ENCODE data around the gene OR6S1. TPM values are rescaled to one million over a fixed set of nuclear protein-coding genes. Genes with fewer than 3 reads are reported as not detected.
"Not testable (repeated sequence)": the region's sequence is repeated elsewhere in the genome, so short reads cannot be mapped to it uniquely, and the experiment has no call there.

Gene OR6S1
- polyA plus RNA-seq, 1 donor (not counting 4 experiments of a cell fraction or from before 2014, with no cell fraction given) = not detected

DNA sequence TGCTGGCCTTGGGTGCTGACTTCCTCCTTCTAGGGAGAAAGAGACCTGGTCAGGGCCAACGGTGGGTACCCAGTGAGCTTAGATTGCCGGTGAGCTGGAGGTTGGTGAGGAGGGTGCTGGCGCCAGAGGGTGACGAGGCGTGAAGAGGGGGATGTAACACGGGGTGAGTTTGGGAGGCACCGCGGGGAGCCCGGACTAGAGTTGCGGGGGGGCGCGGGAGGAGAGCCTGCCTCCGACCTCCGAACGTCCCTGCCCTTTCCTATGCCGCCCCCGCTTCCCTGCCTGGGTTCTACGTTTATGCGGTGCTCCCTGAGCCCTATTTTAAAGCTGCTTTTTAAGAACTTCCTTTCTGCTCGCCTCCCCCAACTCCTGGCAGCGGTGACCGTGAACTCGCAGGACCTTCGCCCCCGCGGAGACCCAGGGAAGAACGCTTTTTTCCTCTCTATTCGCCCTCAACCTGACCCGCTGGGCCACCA is 18.6 kb downstream of the OR6S1 start:
- no peaks in the 10 kb centered on the region for H3K9me3 ChIP-seq (ENCODE audit: control insufficient read depth, low read depth, low read length)
- FAIRE-seq (no peak), DNase-seq (ENCODE audit: low read depth, low spot score) (no peak)
- no peak overlapping the region for H3K27ac ChIP-seq (ENCODE audit: control insufficient read depth, insufficient read depth, low read length)
- dilution Hi-C loops (cut with MboI; ENCODE audit: extremely low pct_ligation_motif_present, low sequenced_read_pairs) = no loop called here
- no peaks in the 10 kb centered on the region for H3K27me3 ChIP-seq (ENCODE audit: control insufficient read depth, extremely low read depth, insufficient read depth, low read length)
- no peaks in the 10 kb centered on the region for H3K9me1 ChIP-seq (ENCODE audit: control insufficient read depth, extremely low read depth, insufficient read depth, low read length)
- H3K36me3 ChIP-seq (ENCODE audit: control insufficient read depth in 2 of 2, extremely low read depth in 1 of 2, insufficient read depth in 2 of 2, low read length in 2 of 2) = no peaks in the 10 kb centered on the region
- no peak overlapping the region for H3K4me3 ChIP-seq (ENCODE audit: control insufficient read depth in 2 of 3, extremely low read depth in 1 of 3, insufficient read depth in 2 of 3, low read depth in 1 of 3, low read length in 3 of 3)
- H2AFZ ChIP-seq (ENCODE audit: control insufficient read depth, low read length) = no peak overlapping the region
- no peak overlapping the region for H3K4me2 ChIP-seq (ENCODE audit: control insufficient read depth, extremely low read depth, insufficient read depth, low read depth, low read length)
- peaks cover 4% of the 10 kb centered on the region for H3K4me1 ChIP-seq (ENCODE audit: control insufficient read depth, extremely low read depth, insufficient read depth, low read length)
- no peaks in the 10 kb centered on the region for H4K20me1 ChIP-seq (ENCODE audit: control insufficient read depth, extremely low read depth, insufficient read depth, low read length)
- no peak overlapping the region for H3K9ac ChIP-seq (ENCODE audit: control insufficient read depth, extremely low read depth, insufficient read depth, low read length)
- no peak for TF ChIP-seq EZH2 (IDR thresholded peaks at IDR 0.05; ENCODE audit: low read length)
- TF ChIP-seq, protein P1, sequence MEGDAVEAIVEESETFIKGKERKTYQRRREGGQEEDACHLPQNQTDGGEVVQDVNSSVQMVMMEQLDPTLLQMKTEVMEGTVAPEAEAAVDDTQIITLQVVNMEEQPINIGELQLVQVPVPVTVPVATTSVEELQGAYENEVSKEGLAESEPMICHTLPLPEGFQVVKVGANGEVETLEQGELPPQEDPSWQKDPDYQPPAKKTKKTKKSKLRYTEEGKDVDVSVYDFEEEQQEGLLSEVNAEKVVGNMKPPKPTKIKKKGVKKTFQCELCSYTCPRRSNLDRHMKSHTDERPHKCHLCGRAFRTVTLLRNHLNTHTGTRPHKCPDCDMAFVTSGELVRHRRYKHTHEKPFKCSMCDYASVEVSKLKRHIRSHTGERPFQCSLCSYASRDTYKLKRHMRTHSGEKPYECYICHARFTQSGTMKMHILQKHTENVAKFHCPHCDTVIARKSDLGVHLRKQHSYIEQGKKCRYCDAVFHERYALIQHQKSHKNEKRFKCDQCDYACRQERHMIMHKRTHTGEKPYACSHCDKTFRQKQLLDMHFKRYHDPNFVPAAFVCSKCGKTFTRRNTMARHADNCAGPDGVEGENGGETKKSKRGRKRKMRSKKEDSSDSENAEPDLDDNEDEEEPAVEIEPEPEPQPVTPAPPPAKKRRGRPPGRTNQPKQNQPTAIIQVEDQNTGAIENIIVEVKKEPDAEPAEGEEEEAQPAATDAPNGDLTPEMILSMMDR (optimal IDR thresholded peaks at IDR 0.05 in 1 of 3, IDR thresholded peaks at IDR 0.05 in 1 of 3, conservative IDR thresholded peaks at IDR 0.05 in 1 of 3; ENCODE audit: extremely low read depth in 1 of 3, insufficient read depth in 2 of 3, low read length in 3 of 3) = no peak
- no peaks in the 10 kb centered on the region for H3K79me2 ChIP-seq (ENCODE audit: control insufficient read depth, insufficient read depth, low read length)

DNA sequence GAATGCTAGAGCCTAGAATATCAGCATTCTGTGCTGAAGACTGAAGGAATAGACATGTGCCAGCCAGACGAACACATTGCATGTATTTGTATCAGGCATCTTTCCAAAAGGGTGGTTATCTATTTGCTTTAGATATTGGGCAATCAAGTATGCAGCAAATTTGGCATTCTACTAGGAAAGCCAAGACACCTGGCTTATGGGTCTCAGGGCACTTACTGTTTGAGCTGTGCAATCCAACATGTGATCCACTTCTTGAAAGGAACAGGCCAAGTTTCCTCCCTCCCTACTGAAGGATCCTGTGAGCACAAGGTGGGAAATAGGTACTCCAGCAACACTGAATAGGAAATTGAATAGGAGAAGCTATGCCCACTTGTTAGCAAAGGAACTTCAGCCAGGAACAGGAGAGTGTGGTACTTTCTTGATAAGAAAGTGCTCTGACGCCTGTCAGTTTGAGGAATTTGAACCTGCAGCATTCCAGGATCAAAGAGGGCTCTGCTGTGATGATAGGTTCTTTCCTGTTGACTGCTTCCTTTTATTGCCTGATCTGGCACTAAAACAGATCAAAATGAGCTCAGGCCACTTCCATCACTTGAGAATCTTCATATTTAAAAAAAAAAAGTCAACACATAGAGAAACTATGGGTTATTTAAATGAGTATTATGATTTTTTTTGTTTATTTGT is 20.6 kb downstream of the OR6S1 start:
- dilution Hi-C loops (cut with MboI; ENCODE audit: extremely low pct_ligation_motif_present, low sequenced_read_pairs) = no loop called here
- H3K9me1 ChIP-seq (ENCODE audit: control insufficient read depth, extremely low read depth, insufficient read depth, low read length) = no peaks in the 10 kb centered on the region
- H4K20me1 ChIP-seq (ENCODE audit: control insufficient read depth, extremely low read depth, insufficient read depth, low read length) = no peaks in the 10 kb centered on the region
- H2AFZ ChIP-seq (ENCODE audit: control insufficient read depth, low read length) = no peak overlapping the region
- no peaks in the 10 kb centered on the region for H3K27me3 ChIP-seq (ENCODE audit: control insufficient read depth, extremely low read depth, insufficient read depth, low read length)
- no peak overlapping the region for H3K4me3 ChIP-seq (ENCODE audit: control insufficient read depth in 2 of 3, extremely low read depth in 1 of 3, insufficient read depth in 2 of 3, low read depth in 1 of 3, low read length in 3 of 3)
- H3K9ac ChIP-seq (ENCODE audit: control insufficient read depth, extremely low read depth, insufficient read depth, low read length) = no peak overlapping the region
- no peak overlapping the region for H3K4me2 ChIP-seq (ENCODE audit: control insufficient read depth, extremely low read depth, insufficient read depth, low read depth, low read length)
- DNase-seq (ENCODE audit: low read depth, low spot score) (no peak), FAIRE-seq (no peak)
- H3K36me3 ChIP-seq (ENCODE audit: control insufficient read depth in 2 of 2, extremely low read depth in 1 of 2, insufficient read depth in 2 of 2, low read length in 2 of 2) = no peaks in the 10 kb centered on the region
- TF ChIP-seq, protein P1 (optimal IDR thresholded peaks at IDR 0.05 in 1 of 3, IDR thresholded peaks at IDR 0.05 in 1 of 3, conservative IDR thresholded peaks at IDR 0.05 in 1 of 3; ENCODE audit: extremely low read depth in 1 of 3, insufficient read depth in 2 of 3, low read length in 3 of 3) = no peak
- no peak for TF ChIP-seq EZH2 (IDR thresholded peaks at IDR 0.05; ENCODE audit: low read length)
- H3K9me3 ChIP-seq (ENCODE audit: control insufficient read depth, low read depth, low read length) = no peaks in the 10 kb centered on the region
- H3K79me2 ChIP-seq (ENCODE audit: control insufficient read depth, insufficient read depth, low read length) = no peaks in the 10 kb centered on the region
- H3K27ac ChIP-seq (ENCODE audit: control insufficient read depth, insufficient read depth, low read length) = no peak overlapping the region
- H3K4me1 ChIP-seq (ENCODE audit: control insufficient read depth, extremely low read depth, insufficient read depth, low read length) = no peaks in the 10 kb centered on the region

DNA sequence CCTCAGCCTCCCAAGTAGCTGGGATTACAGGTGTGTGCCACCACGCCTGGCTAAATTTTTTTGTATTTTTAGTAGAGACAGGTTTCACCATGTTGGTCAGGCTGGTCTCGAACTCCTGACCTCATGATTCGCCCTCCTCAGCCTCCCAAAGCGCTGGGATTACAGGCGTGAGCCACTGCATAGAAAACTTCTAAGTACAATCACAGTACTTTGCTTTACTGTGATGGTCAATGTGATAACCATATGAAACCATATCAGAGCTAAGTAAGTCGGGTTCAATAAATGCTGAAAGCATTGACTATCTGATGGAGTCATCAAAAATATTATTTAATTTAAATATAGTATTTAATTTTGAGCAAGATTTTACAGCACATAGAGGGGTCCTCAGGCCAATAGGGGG is 21.8 kb downstream of the OR6S1 start:
- H3K4me2 ChIP-seq (ENCODE audit: control insufficient read depth, extremely low read depth, insufficient read depth, low read depth, low read length); dilution Hi-C loops (cut with MboI; ENCODE audit: extremely low pct_ligation_motif_present, low sequenced_read_pairs); DNase-seq (ENCODE audit: low read depth, low spot score); H3K27ac ChIP-seq (ENCODE audit: control insufficient read depth, insufficient read depth, low read length); FAIRE-seq; H3K9me1 ChIP-seq (ENCODE audit: control insufficient read depth, extremely low read depth, insufficient read depth, low read length); H2AFZ ChIP-seq (ENCODE audit: control insufficient read depth, low read length); H4K20me1 ChIP-seq (ENCODE audit: control insufficient read depth, extremely low read depth, insufficient read depth, low read length); H3K27me3 ChIP-seq (ENCODE audit: control insufficient read depth, extremely low read depth, insufficient read depth, low read length); H3K4me3 ChIP-seq (ENCODE audit: control insufficient read depth in 2 of 3, extremely low read depth in 1 of 3, insufficient read depth in 2 of 3, low read depth in 1 of 3, low read length in 3 of 3); H3K79me2 ChIP-seq (ENCODE audit: control insufficient read depth, insufficient read depth, low read length); H3K9me3 ChIP-seq (ENCODE audit: control insufficient read depth, low read depth, low read length); H3K4me1 ChIP-seq (ENCODE audit: control insufficient read depth, extremely low read depth, insufficient read depth, low read length); H3K9ac ChIP-seq (ENCODE audit: control insufficient read depth, extremely low read depth, insufficient read depth, low read length); H3K36me3 ChIP-seq (ENCODE audit: control insufficient read depth in 2 of 2, extremely low read depth in 1 of 2, insufficient read depth in 2 of 2, low read length in 2 of 2): not testable (repeated sequence)

All from keratinocyte (primary cell).